HG03196 (cell line): ENCODE results near the gene FCSK.

Experiments used
- ATAC-seq: cut with Tn5 transposase; IDR thresholded peaks from one replicate; pipeline ENCODE4 v1.9.1; 2021; ENCODE audit not compliant: unreplicated experiment

Gene FCSK

DNA sequence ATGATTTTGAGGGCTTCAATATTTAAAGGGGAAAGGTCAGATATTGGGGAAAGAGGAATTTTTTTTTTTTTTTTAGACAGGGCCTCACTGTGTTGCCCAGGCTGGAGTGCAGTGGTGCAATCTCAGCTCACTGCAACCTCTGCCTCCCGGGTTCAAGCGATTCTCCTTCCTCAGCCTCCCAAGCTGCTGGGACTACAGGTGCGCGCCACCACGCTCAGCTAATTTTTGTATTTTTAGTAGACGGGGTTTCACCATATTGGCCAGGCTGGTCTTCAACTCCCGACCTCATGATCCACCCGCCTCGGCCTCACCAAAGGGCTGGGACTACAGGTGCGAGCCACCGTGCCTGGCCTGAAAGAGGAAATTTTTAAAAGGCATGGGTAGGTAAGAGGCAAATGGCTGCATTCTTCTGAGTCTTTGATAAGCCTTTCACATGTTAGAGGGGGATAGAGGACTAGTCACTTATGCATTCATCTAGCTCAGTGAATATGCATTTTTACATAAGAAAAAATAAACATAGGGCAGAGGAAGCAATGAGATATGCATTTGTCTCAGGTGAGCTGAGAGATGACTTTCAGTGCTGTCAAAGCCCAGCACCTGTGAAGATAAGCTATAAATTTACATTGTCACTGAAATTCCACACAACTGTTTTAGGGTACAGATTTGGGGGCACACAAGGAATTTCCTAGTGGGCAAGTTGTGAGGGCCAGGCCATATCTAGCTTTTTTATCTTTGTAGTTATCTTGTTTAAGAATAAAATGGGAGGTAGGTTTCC lies 1.1 kb upstream of the FCSK start:
- no peak for ATAC-seq

DNA sequence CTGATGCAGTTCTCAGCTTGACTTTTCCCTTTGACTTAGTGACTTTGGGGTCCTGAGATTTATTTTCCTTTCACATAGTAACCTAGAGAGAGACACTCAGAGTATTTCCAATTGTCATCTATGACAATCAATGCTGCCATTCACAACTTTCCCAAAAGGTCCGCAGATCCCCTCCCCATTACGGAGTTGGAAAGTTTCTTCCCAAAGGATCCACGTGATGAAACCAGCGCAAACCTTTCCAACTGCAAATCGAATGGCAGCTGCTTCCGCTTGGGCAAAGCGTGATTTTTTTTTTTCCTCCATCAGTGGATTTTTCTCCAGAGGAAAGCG lies 538 bp upstream of the FCSK start:
- no peak for ATAC-seq

DNA sequence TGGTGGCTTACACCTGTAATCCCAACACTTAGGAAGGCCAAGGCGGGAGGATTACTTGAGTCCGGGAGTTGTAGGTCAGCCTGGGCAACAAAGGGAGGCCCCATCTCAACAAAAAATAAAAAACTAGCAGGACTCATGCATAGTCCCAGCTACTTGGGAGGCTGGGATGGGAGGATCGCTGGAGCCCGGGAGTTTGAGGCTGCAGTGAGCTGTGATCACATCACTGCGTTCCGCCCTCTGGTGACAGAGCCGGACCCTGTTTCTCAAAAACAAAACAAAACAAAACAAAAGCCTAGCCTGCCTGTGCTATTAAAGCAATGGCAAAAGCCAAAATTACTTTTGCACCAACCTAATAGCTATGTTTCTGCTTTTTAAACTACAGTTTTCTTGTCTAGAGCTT lies 1.5 kb downstream of the FCSK start:
- ATAC-seq = no peak

DNA sequence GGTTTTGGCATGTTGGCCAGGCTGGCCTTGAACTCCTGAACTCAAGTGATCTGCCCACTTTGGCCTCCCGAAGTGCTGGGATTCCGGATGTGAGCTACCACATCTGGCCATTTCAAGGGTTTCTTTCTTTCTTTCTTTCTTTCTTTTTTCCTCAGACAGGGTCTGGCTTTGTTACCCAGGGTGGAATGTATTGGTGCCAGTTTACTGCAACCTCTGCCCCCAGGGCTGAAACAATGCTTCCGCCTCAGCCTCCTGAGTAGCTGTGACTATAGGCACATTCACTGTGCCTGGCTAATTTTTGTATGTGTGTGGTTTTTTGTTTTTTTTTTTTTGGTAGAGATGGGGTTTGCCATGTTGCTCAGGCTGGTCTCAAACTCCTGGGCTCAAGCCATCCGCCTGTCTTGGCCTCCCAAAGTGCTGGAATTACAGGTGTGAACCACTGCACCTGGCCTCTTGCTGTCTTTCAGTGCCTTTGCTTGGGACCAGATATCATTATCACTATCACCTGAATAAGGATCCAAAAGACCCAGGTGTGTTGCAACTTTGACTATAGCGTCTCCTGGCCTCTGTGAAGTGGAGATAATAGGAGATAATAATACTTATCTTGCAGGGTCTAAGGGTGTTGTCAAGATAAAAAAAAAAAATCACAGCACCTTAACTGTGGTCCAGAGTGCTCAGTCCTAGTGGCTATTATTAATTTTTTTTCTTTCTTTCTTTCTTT lies 3.2 kb downstream of the FCSK start:
- ATAC-seq = no peak

DNA sequence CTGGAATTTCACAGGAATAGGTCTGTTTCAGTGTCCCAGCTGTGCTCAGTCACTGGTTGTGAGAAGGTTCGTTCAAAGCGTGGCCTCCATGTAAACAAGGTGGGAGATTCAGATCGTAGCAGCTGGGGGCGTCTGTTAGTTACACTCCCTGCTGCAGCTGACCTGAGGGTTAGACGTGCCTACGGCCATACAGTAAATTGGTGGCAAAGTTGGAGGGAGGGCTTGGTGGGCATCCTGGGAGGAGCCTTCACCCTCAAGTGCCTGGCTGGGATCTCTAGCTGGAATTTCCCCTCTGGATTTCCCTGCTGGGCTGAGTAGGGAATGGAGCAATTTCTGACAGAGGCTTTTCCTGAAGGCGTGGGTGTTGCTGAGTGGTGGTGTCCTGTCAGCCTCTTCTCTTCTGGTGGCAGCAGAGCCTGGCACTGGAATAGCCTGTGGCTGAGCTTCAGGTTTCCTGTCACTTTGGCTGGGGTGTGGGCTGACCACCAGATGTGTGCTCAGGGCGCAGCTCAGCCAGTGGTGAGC lies 6.4 kb downstream of the FCSK start:
- ATAC-seq = no peak

DNA sequence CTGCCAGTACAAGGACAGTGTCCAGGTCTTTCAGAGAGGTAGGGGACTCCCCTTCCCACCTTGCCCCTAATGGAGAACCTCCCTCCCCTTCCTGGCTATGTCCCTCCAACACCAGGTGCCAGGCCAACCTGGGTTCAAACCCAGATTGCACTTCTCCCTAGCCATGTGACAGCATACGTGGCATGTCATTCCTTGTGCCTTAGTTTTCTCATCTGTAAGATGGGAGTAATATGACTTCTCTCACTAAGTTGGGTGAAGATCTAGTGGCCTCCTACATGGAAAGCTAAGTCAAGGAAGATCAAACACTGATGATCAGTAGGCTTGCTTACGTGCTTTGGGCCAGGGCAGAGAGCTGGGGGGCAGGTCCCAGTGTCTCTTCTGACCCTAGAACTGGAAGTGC lies 8.8 kb downstream of the FCSK start:
- no peak for ATAC-seq

DNA sequence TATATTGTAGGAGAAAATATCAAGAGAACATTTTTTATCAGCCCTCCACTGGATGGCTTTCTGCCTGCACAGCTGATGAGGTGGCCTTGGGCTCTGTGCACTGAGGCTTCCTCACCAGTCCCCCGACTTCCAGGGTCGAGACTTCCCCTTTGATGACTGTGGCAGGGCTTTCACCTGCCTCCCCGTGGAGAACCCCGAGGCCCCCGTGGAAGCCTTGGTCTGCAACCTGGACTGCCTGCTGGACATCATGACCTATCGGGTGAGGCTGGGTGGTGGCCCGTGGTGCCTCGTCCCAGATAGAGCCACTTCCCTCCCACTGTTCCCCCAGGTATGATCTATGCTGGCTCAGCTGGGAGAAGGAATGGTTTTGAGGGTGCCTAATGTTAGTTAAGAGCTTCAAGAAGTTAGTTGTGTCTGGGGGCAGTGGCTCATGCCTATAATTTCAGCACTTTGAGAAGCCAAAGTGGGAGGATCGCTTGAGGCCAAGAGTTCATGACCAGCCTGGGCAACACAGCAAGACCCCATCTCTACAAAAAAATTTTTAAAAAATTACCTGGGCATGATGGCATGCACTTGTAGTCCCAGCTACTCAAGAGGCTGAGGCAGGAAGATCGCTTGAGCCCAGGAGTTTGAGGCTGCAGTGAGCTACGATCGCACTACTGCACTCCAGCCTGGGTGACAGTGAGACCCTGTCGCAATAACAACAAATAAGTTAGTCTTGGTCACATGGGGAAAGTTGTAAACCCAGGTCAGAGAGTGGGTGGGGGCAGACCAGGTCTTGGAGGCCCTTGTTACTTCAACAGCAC lies 11.8 kb downstream of the FCSK start:
- ATAC-seq = no peak

DNA sequence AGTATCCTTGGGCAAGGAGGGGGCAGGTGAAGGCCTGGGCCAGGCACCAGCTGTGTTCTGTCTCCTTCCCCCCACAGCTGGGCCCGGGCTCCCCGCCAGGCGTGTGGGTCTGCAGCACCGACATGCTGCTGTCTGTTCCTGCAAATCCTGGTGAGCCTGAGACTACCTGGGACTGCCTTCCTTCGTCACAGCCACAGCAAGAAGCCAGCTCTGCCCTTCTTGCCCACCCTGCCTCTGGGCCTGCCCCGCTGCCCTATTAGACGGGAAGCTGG lies 12.3 kb downstream of the FCSK start:
- ATAC-seq = no peak

DNA sequence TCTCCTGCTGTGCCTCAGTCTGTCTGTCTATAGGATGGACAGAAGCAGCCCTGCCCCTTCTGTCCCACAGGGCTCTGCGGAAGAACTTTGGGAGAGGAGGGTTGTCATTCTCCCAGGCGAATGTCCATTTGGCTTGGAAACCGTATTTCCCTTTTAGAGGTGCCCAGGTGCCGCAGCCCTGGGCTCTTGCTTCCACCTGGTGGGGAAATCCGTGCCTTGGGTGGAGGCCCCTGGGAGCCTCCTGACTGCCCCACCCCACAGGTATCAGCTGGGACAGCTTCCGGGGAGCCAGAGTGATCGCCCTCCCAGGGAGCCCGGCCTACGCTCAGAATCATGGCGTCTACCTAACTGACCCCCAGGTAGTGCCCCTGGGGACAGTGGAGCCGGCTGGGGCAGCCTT lies 12.7 kb downstream of the FCSK start:
- no peak for ATAC-seq

DNA sequence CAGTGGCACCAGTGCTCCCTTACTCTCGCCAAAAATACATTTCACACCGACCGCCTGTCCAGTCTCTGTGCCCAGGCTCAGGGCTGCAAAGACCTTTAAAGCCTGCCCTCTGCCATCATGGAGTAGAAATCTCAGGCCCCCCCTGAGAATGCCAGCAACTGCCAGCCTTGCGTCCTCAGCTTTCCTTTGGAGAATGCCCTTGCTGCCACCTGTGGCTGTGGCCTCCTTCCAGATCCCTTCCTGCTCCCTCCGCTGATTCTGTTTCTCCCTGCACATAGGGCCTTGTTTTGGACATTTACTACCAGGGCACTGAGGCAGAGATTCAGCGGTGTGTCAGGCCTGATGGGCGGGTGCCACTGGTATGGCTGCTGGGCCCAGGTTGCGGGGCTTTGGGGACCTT lies 13.2 kb downstream of the FCSK start:
- no peak for ATAC-seq

DNA sequence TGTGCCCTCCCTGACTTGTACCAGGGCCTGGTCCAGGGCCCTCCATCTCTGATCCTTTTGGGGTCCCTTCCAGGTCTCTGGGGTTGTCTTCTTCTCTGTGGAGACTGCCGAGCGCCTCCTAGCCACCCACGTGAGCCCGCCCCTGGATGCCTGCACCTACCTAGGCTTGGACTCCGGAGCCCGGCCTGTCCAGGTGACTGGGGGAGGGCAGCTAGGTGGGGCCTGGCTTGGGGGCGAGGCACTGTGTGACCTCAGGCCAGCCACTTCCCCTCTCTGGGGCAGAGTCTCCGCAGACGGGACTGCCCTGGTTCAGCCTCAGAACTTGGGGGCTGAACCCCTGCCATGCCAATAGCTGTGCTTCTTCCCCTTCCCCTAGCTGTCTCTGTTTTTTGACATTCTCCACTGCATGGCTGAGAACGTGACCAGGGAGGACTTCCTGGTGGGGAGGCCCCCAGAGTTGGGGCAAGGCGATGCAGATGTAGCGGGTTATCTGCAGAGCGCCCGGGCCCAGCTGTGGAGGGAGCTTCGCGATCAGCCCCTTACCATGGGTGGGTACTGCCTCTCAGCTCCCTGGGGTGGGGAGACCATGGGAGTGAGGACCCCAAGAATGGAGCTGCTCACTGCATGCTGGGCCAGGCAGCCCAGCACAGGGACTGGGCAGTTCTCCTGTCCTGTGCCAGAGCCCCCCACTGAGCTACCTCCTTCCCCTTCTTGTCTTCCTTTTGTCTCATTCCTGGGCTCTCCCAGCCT lies 14.6 kb downstream of the FCSK start:
- no peak for ATAC-seq

DNA sequence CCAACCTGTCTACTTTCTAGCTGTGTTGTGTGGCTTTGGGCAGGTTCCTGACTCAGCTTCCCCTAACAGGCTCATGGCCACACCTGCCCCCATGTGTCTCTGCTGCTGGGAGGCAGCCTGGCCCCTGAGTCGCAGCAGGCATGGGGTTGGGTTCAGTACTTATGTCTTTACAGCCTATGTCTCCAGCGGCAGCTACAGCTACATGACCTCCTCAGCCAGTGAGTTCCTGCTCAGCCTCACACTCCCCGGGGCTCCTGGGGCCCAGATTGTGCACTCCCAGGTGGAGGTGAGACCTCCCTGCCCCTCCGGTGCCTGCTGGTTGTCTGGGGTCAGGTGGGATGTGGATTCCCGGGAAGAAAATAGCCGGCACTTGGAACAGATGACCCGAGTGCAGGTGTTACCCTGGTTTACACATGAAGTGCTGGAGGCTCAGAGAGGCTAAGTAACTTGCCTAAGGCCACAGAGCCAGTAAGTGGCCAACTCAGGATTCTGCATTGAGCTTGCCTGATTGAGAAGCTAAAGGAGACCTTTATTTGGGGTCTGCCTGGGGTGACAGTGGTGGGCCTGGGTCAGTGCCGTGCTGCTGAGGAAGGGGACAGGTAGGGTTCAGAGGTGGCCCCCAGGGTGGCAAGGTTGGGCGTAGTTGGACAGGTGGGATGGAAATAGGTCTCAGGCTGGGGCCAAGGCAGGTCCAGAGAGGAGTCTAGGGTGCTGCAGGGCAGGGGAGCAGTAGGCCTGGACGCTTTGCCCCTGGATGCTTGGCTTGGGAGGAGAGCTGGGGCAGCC lies 15.9 kb downstream of the FCSK start:
- ATAC-seq = no peak

DNA sequence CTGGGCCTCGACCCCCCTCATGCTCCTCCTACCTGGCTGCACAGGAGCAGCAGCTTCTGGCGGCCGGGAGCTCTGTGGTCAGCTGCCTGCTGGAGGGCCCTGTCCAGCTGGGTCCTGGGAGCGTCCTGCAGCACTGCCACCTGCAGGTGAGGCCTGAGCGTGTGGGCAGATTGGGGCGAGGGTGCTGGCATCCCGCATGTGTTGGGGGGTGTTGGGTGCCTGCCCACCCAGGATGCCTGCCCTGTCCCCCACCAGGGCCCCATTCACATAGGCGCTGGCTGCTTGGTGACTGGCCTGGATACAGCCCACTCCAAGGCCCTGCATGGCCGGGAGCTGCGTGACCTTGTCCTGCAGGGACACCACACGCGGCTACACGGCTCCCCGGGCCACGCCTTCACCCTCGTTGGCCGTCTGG lies 16.5 kb downstream of the FCSK start:
- no peak for ATAC-seq

DNA sequence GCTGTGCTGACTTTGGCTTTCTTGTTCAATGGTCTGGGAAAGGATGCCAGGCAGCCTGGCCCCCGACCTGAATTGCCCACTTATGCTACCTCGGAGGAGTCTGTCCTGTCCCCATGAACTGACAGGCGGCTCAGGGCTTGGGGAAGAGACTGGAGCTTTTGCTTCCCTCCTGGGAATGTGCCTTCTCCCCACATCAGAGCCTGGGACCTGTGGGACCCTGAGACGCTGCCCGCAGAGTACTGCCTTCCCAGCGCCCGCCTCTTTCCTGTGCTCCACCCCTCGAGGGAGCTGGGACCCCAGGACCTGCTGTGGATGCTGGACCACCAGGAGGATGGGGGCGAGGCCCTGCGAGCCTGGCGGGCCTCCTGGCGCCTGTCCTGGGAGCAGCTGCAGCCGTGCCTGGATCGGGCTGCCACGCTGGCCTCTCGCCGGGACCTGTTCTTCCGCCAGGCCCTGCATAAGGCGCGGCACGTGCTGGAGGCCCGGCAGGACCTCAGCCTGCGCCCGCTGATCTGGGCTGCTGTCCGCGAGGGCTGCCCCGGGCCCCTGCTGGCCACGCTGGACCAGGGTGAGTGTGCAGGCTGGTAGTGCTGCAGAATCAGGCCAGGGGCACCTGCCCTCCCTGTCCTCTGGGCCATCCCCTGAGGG lies 18.5 kb downstream of the FCSK start:
- no peak for ATAC-seq

DNA sequence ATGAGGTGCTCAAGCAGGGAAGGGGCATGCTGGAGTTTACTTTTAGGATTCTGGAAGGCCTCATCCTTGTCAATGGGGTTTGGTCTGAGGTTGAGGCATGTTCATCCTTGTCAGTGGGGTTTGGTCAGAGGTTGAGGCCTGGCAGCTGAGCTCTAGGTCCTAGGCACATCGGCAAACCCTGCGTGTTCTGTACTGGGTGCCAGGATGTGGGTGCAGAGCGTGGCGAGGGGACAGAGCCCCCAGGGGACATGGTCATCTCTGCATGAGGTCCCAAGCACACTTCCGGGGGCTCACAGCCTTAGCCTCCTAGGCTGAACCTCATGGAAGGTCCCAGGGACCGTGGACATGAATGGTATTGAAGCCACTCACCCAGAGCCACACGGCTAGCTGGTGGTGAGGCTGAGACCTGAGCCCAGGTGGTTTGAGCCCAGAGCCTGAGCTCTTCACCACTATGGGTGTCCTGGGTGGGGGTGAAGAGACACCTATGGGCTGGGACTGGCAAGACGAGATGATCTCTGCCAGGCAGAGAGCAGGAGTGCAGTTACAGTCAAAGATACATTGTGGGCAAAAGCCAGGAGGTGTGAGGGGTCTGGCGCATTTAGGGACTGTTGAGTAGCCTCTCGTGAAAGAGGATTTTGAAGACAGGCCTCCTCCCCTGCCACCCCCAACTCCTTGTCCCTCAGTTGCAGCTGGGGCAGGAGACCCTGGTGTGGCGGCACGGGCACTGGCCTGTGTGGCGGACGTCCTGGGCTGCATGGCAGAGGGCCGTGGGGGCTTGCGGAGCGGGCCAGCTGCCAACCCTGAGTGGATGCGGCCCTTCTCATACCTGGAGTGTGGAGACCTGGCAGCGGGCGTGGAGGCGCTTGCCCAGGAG lies 19.3 kb downstream of the FCSK start:
- ATAC-seq = no peak

DNA sequence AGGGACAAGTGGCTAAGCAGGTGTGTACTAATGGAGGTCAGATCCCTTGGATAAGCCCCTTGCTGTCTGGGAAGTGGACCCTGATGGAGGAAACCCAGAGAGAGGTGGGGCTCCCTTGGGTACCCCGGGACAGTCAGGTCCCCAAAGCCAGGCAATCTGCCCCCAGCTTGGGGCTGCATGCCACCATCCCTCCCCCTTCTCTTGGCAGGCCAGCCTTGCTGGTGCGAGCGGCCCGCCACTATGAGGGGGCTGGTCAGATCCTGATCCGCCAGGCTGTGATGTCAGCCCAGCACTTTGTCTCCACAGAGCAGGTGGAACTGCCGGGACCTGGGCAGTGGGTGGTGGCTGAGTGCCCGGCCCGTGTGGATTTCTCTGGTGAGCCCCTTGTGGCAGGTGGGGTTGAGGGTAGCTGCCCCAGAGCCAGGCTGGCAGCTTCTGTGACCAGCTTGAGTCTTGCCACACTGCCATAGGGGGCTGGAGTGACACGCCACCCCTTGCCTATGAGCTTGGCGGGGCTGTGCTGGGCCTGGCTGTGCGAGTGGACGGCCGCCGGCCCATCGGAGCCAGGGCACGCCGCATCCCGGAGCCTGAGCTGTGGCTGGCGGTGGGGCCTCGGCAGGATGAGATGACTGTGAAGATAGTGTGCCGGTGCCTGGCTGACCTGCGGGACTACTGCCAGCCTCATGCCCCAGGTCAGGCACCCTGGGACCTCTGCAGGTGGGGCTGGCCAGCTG lies 20.1 kb downstream of the FCSK start:
- ATAC-seq = no peak

DNA sequence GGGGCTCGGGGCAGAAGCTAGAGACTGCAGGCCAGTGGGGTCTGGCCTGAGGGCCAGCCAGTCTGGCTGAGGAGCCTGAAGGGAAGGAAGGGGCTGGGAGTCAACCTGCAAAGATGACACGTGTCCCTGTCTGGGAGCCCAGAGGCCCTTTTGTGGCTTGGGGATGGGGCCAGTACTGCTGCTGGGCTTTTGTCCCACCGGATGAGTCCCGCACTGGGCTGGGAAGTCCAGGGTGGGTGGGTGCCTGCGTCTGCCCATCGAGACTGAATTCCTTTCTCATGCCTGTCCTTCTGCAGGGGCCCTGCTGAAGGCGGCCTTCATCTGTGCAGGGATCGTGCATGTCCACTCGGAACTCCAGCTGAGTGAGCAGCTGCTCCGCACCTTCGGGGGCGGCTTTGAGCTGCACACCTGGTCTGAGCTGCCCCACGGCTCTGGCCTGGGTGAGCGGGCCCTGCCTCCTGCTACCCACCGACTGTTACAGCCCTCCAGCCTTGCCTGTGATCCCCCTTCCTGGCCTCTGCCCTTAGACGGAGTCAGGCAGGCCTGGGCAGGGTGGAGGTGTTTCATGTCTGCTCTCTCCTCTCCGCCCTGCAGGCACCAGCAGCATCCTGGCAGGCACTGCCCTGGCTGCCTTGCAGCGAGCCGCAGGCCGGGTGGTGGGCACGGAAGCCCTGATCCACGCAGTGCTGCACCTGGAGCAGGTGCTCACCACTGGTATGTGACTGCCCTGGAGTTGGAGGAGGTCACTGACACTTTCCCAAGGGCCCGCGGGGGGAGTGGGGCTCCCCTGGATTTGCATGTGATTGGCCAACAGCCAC lies 20.9 kb downstream of the FCSK start:
- no peak for ATAC-seq
